Inflammatory macrophage (primary cell): ENCODE measurements around the gene COL1A1.

ENCODE experiments used
- DNase-seq, 2 donors: peaks; one replicate each; pipeline ENCODE4 v3.0.0-alpha.2; 2020 to 2022

COL1A1 gene

DNA sequence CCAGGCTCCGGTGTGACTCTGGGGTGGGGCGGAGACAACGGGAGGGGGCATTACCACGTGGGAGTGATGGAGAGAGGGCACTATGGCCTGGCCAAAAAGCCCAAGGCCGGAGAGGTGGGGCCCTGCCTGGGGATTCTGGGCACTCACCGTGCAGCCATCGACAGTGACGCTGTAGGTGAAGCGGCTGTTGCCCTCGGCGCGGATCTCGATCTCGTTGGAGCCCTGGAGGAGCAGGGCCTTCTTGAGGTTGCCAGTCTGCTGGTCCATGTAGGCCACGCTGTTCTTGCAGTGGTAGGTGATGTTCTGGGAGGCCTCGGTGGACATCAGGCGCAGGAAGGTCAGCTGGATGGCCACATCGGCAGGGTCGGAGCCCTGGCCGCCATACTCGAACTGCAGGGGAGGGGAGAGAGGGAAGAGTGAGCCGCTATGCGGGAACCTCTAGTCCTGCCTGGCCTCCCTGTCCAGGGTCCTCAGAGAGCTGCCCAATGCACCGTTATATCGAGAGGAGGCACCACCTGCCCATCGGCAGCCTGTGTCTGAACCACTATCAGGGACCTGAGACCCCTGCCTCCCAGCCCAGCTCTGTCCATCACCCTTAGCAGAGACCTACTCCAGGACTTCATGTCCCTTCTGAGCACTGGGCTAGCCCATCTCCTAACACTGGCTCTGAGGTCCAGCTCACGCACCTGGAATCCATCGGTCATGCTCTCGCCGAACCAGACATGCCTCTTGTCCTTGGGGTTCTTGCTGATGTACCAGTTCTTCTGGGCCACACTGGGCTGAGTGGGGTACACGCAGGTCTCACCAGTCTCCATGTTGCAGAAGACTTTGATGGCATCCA is 15.6 kb downstream of the COL1A1 start:
- no peak for DNase-seq

DNA sequence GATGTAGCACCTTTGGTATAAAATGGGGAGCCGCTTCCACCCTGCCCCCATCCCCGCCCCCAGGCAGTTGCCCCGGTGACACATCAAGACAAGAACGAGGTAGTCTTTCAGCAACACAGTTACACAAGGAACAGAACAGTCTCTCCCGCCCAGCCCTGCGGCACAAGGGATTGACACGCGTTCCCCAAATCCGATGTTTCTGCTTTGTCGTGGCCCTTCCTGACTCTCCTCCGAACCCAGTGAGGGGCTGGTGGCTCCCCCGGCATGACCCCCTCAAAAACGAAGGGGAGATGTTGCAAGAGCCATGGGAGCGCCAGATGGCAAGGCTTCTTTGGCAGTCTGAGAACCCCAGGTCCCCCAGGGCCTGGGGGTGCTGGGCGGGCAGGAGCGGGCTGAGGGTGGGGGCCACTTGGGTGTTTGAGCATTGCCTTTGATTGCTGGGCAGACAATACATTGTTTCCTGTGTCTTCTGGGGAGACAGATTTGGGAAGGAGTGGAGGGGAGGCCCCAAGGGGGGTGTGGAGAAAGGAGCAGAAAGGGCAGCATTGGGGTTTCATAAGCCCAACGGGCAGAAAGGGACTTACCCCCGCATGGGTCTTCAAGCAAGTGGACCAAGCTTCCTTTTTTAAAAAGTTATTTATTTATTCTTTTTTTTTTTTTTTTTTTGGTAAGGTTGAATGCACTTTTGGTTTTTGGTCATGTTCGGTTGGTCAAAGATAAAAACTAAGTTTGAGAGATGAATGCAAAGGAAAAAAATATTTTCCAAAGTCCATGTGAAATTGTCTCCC is 16.6 kb downstream of the COL1A1 start:
- DNase-seq = peak; percentile 74 to 80

DNA sequence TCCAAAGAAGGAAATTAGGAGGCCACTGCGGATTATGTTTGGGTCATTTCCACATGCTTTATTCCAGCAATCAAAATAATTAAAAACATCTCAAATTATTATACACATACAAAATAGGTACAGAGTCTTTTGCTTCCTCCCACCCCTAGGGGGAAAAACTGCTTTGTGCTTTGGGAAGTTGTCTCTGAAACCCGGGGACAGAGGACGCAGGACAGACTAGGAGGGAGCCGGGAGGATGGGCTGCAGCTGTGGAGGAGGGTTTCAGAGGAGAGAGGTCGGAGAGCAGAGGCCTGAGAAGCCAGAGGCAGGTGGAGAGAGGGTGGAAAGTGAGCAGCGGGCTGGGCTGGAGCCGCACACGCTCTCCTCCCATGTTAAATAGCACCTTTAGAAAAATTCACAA is 17.4 kb downstream of the COL1A1 start:
- DNase-seq = no peak

DNA sequence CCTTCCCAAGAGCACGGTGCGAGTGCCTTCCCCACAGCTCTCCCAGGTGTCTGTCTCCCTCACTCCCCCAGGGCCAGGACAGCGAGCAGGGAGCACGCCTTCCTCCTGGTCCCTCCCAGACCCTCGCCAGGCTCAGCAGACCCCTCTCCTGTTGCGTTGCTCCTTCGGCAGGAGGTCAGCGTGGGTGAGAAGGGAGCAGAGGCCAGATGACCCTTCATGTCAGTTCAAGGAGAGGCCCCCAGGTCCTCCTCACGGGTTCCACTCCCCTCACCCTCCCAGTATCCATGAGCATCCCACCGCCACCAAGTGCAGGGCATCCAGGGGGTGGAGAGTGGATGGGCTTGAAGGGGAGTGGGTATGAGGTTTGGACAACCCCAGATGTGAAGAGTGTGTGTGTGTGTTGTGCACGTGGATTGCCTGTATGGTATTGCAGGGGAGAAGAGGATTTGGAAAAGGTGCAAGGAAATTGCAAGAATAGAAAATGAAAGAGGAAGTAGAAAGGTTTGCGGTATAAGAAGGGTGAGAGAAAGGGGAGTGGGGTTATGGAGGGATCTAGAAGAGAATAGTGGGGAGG is 17.9 kb downstream of the COL1A1 start:
- peak in 1 of 2 donors; percentile 50 for DNase-seq

DNA sequence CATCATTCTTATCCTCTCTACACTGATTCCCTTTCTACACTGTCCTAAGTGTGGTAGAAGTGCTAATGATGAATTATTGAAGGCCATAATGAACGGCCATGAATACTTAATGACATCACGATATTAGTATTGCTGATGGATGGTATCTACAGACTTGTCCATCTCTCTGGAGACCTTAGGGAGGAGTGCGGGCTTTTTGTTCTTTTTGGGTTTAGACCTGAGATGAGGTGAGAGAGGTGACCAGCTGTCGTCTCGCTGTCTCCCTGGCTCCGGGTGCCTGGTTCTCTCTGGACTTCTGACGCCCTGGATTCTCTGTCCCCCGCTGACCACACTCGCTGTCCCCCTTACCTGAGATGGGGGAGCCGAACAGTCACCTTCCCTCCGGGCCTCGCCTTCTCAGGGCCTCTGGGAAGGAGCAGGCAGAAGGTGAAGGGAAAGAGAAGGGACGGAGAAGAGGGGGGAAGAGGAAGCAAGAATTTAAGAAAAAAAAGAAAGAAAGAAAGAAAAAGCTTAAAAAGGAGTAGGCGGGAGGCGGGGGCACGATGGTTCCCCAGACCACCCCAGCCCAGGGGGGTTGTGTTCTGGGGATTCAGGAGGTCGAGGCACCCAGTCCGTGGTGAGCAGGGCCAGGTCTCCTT is 18.5 kb downstream of the COL1A1 start:
- no peak for DNase-seq

DNA sequence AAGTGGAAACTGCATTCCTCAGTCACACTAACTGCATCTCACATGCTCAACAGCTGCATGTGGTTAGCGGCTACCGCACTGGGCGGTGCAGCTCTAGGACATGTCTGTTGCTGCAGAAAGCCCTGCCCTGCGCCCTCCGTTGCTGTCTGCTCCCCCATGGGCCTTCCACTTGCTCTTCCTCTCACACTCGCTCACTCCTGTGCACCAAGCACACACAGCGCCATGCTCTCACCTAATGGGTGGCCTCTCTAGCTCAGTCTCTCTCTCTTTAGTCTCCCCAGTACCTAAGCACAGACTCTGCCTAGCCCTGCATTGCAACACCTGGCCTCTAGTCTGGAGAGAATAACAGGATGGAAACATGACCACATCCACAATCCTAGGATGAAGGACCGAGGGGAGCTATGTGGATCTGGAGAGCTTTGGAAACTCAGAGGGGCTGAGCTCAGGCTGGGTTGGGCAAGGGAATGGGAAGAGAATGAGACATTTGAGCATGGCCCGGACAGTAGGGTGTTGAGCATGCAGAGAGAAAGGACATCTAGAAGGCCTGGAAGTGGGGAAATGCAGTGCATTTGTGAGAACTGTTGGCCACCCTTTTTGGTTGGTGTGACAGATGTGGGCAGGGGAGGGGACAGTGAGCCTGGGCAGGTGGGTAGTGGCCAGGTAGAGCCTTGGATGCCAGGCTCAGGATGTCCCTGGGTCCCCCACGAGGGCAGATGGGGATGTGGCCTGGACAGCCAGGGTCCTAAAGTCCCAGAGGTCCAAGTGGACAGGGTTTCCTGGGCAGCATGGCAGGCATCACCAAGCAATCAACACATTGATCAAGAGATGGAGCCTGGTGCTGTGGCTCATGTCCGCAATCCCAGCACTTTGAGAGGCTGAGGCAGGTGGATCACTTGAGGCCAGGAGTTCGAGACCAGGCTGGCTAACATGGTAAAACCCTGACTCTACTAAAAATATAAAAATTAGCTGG is 19.6 kb downstream of the COL1A1 start:
- no peak for DNase-seq

DNA sequence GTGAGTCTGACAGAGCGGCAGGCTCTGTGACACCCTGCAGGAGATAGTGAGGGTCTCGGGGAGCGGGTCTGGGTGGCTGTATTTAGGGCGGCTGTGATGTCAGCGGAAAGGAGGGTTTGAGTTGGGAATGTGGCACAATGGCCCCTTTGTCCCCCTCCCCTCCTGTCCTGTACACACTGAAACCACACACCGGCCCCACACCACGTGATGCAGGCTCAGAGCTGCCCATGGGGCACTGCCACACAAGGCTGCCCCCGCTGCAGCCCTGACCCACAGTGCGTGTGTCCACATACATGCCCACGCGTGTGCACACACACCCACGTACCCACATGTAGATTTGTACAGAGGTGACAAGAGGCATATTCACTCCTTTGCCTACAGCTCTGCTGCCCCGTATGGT is 20.3 kb downstream of the COL1A1 start:
- DNase-seq = no peak

DNA sequence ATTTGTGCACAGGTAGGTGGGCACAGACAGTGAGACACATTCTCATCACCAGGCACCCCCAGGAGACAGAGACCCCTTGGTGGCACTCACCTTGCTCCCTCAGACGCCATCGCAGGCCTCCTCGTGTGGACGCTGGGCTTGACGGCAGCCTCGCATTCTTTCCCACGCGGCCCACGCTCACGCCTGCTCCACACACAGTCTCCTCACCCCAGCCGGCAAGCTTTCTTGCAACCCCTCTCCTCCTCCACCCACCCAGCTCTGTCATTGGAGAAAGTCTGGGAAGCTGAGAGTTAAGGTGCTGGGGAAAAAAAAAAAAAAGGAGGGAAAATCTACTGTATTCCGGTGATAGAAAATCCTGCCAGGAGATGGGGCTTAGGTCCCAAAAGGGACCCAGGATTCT is 20.8 kb downstream of the COL1A1 start:
- DNase-seq = no peak

DNA sequence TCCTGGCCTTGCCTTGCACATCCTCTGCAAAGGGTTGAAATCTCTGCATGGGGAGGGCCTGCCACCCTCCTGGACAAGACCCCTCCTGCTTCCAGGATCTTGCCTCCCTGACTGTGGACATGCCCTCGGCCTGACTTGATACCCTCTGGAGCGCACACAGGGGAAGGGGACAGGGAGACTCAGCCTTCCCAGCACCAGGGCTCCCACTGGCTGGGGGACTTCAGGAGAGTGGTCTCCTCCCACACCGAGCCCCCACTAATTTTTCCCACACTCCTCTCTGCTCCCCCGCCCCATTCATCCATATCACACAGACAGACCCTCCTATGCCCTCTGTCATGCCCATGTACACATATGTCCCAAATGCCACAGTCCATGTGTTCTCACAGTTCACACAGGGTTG is 21.3 kb downstream of the COL1A1 start:
- no peak for DNase-seq

DNA sequence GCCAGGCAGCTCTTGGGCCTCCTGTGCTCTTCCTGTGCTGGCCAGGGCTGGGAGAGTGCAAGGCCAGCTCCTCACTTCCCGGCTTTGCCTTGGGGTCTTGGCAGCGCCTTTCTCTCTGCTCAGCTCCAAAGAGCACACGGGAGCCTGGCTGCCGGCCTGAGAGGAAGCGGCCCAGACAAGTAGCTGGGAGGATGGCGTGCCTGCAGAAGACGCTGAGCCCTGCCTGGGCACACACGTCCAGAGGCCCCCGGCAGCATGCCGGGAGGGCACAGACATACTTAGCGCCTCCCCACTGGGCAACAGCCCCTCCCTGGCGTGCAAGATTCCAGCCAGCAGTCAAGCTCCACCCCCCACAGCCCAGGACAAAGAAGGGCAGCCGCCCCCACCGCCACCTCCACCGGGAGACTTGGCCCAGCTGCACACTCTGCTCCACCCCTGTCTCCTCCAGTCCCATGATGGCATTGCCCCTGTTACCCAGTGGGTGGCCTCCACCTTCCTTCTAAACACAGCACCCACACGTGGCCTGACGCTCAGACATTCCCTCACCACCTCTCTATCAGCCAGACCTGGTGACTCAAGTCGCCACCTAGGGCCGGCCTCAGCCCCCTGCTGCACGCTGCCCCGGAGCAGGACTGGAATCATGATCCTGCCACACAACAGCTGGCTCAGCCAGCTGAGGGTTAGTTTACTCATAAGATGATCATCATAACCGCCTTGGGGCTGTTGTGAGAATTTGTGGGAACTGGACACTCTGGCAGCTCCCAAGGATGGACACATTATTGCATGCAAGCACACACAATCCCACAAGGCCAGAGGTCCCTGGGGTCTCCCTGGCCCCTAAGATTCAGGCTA is 23.2 kb downstream of the COL1A1 start:
- DNase-seq = peak; percentile 67 to 82

DNA sequence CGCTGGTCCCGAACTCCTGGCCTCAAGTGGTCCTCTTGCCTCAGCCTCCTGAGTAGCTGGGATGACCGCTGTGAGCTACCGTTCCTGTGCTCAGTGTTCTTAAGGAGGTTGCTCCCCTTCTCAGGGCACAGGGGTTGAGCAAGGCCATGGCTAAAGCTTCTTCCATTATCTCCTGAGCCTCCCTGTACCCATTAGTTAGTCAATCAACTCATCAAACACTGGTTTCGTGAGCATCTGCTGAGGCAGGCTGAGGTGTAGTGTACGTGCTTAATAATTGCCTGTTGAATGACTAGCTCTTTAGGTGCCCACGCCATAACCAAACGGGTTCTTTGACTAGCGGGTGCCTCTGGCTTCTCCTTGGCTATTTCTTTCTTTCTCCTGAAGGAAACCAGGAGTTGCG is 24.0 kb downstream of the COL1A1 start:
- no peak for DNase-seq

DNA sequence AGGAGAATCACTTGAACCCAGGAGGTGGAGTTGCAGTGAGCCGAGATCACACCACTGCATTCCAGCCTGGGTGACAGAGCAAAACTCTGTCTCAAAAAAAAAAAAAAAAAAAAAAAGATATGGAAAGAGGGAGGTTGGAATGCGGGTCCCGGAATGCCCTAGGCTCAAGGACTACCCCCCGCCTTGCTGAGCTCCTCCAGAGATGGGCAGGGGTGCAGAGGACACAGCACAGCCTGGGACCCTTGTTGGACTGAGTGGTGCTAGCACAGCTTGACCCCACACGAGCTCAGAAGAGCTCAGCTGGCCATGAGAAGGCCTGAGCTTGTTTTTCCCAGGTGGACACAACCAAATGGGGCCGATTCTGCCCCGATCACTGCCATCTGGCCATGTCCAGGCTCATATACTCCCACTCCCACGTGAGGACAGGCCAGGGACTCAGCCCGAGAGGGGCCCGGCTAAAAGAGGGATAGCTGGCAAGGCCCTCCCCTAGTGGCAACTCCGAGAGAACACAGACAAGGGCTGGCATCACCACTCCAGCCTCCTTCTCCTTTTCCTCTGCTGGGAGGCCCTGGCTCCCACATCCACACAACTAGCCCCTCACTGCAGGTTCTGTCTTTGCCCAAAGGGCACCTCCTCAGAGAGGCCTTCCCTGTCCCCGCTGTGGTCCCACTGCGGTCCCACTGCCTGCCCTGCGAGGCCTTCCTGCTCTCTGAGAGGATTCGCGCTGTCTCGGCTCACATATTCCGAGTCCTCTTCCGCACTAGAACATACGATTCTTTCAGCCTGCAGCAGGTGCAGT is 24.7 kb downstream of the COL1A1 start:
- no peak for DNase-seq

DNA sequence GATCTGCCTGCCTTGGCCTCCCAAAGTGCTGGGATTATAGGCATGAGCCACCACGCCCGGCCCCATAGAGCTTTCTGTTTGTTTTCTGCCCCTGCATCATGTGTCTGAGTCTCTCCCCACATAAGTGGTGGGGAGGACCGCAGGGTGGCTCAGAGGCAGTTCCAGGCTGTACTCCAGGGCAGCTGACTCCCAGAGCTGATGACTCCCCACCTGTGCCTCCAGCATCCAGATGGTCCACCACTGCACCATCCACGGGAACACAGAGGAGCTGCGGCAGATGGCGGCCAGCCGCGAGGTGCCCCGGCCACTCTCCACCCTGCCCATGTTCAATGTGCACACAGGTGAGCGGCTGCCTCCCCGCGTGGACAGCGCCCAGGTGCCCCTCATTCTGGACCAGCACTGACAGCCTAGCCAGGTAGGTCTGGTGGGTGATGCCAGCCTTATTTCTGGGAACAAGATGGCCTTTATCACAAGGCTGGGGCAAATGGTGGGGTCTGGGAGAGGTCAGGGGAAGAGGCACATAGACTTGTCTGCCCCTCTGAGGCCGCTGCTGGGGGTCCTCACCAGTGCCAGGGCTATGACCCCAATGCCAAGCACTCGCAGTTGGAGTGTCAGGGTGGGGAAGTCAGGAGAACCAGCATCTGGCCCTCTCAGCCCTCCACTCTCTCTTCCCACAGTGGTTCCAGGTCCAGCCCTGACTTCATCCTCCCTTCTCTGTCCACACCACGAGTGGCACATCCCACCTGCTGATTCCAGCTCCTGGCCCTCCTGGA is 26.2 kb downstream of the COL1A1 start:
- DNase-seq = no peak

DNA sequence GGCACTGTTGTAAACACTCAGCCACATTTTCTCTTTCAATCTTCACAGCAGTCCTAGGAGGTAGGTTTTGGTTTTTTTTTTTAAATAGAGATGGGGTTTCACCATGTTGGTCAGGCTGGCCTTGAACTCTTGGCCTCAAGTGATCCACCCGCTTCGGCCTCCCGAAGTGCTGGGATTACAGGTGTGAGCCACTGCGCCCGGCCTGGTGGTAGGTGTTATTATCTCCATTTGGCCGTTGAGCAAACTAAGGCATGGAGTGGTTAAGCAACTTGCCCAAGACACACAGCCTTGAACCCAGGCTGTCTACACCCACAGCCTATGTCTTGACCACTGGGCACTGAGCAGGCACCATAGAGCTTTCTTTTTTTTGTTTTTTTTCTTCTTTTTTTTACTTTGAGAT is 27.0 kb downstream of the COL1A1 start:
- DNase-seq = no peak

DNA sequence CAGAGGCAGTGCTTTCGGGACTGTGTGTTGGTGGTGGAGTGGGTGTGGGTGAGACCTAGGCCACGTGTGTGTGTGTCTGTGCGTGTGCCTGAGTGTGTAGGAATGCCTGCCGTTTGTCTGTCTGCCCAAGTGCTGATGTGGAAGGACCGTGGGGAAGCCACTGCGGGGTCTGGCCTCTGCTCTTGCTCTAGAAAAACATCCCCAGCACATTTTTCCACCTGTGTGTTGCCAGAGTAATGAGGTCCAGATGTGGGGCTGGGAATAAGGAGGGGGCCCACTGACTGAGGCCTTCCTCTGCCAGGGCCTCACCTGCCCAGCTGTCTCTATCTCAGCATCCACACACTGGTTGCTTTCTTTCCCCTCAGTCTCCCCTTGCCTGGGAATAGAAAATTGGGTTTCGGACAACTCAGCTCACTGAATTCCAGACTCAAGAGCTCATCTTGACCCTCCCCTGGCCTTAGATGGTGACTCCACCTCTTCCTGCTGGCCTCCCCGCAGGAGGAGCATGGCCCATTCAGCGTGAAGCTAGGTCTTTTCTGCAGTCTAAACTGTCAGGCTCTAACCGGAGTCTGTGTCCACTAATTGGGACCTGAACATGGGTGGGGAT is 28.0 kb downstream of the COL1A1 start:
- DNase-seq = no peak

DNA sequence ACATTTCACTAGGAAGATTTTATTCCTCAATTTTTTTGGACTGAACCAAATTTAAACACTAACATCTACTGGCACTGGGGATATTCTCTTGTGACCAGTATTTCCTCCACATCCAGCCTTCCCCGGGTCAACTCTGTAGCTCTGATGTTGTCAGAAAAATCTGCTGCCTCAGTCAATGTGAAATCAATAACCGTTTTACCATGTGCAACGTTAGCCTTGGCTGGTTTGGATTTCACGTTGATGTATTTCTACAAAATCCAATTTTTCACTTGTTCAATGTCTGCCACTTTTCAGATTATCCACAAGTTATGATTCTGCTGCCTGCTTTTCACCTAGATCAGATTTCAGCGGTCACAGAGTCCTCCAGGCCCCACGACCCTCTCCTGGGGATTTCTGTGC is 28.5 kb downstream of the COL1A1 start:
- no peak for DNase-seq

DNA sequence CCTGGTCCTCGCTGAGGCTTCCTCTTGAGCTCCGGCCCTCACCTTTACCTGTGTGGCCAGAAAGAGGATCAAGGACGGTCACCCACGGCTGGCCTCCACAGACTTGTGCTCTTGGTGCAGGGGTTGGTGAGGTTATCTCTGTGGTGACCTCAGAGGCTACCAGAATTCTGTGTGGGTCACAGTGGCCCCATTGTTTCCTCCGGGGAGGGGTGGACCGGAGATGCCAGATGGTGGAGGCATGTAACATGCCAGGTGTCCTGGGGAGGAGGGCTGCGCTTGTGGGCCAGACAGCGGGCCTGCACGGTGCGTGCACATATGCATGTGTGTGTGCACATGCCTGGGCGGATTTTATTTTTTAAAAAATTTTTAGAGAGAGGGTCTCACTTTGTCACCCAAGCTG is 29.3 kb downstream of the COL1A1 start:
- no peak for DNase-seq

DNA sequence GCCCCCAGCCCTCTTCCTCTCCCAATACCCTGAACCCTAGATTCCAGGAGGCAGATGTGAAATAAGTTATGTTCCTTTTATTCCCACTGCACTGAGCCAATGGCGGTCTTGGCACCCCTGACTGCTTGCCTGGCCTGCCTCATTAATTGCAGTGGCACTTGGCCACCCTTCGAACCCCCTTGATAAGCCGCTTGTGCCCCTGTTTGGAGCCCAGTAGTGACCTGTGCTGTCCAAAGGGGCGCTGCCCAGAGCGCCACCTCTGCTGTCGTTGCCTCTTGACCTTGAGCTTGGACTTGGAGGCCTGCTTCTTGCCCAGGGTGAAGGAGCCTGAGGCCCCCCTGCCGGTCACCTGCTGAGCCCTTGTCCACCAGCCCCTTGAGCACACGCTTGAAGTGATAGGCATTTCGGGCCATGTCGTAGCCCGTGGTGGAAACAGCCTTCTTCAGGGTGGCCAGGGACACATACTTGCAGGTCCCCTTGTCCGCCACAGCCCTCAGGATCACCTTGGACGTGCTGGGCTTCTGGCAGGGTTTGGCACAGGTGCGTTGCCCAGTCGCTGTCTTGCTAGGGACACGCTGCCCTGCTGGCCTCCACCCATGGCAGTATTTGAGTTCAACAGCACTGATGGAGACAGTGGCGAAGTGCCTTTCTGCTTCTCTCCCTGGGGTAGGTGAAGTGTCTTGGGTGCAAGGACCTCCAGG is 29.9 kb downstream of the COL1A1 start:
- DNase-seq = no peak
